ENCODE data around the gene HEYL.

Gene HEYL

DNA sequence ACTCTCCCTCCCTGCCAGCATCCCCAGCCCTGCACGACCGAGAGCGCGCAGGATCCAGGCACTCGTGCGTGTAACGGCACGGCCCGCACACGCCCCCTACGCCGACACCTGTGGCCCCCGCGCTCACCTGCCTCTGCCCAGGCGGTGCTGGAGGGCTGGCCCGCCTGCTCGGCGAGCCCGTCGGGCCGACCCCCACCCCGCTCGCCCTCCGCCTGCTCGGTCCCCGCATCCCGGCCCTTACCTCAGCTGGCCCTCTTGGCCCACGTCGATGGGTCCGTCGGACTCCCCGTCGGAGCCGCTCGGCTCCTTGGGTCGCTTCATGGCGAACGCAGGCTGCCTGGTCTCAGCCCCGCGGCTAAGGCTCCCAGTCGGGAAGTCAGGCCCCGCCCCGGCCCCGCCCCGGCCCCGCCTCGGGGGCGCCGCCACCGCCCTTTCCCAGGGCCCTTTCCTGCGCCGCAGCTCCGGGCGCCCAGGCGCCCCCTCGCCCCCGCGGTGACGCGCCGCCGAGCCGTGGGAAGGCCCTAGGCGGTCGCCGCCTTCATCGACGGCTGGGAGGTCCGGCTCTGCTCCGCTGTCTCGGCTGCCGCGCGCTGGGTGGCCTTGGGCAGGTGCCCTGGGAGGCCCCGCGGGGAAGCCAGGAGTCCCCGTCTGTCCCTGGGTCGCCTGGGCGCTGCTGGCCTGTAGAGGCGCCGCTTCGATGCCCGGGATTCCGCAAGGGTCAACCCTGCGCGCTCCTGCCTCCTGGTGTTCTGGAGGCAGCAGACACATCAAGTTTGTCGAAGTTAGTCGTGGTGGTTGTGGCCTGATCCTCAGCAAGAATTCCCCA, at the start of gene HEYL:
TSS of gene HEYL (minus strand) at position 339 of the 826 bp plus-strand sequence. CDS start at position 321, 18 bp downstream.
- peak within 1 kb of the TSS in 14 of 21 experiments; percentile 0 to 74 (median 43) for H3K27ac ChIP-seq
- H3K4me3 ChIP-seq, result peak within 1 kb of the TSS; percentile 17 to 47 (median 37)

GRCh38 chr1:39689214-39689613, 49.8 kb upstream of the HEYL start:
- no peak overlapping the region for H3K4me3 ChIP-seq
- H3K27ac ChIP-seq, result no peak overlapping the region

DNA sequence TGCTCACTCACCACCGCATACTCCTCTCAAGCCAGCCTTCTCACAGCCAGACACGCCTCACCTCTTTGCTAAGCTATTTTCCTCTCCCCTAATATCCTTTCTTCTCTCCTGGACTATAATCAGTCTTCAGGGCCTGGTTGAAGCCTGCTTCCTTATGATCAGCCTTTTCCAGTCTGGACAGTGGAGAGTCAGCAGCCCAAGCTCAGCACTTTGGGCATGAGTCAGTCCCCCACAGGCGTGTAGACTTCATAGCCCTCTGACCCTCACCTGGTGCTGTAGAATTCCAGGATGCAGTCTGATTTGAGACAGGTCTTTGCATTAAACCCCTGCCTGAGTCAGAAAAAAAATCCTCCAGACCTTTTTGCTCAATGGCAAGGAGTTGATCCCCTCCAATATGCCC, 49.3 kb upstream of the HEYL start:
- Histone ChIP-seq H3K4me3 (no peak overlapping the region), H3K27ac (no peak overlapping the region)

- Histone ChIP-seq H3K4me3 (no peak overlapping the region), H3K27ac (no peak overlapping the region)
Observed at GRCh38 chr1:39687243-39687642, 47.8 kb upstream of the HEYL start.

GRCh38 chr1:39685071-39685470, 45.6 kb upstream of the HEYL start:
- H3K4me3 ChIP-seq, result no peak overlapping the region
- no peak overlapping the region for H3K27ac ChIP-seq

GRCh38 chr1:39684313-39684664, 44.8 kb upstream of the HEYL start:
- no peak overlapping the region for H3K4me3 ChIP-seq
- no peak overlapping the region for H3K27ac ChIP-seq

DNA sequence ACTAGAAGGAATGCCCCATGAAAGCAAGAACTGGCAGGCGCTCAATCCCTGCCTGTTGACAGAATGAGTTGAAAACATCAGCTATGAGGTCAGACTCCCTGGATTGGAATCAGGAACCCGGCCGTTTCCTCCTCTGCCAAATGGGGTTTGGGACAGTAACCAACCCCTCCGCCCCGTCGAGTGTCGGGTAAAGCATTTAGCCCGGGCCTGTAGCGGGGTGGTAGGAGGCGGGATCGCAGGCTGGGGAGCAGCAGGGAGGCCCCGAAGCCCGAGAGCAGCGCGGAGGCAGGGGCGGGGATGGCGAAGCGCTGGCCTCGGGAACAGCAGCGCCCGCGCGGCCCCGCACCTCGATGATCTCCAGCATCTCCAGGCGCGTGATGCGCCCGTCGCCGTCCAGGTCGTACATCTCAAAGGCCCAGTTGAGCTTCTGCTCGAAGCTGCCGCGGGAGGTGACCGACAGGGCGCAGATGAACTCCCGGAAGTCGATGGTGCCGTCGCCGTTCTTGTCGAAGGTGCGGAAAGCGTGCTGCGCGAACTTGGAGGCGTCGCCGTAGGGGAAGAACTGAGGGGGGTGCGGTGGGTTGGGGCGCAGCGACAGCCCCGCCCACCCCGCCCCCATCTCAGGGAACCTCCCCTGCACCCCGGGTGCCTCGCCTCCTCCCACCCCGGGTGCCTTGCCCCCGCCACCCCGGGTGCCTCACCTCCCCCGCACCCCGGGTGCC, 44.3 kb upstream of the HEYL start:
- peak overlapping the region in 1 of 7 experiments; percentile 14 for H3K4me3 ChIP-seq

DNA sequence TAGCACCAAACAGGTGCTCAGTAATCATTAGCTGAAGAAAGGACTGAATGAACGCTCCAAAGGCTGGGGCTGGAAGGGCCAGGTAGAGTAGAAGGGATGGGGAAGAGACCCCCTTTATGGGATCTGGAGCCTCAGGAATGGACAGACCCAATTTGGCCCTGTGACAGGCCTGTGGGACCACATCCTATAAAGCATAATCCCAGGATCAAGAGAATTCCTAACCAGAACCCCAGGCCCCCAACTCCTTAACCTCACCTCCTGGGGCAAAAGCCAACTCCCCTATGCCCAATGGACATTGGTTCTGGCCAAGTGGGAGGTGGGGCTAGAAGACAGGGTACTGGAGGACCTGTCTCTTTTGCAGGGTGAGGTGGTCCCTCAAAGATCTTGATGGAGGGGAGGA, 42.6 kb upstream of the HEYL start:
- H3K4me3 ChIP-seq, result no peak overlapping the region
- no peak overlapping the region for H3K27ac ChIP-seq

More for the DNA sequence above, 44.3 kb upstream of the HEYL start:
- no peak overlapping the region for H3K27ac ChIP-seq

- no peak overlapping the region for H3K27ac ChIP-seq
- no peak overlapping the region for H3K4me3 ChIP-seq
Observed at GRCh38 chr1:39681294-39681693, 41.9 kb upstream of the HEYL start.

DNA sequence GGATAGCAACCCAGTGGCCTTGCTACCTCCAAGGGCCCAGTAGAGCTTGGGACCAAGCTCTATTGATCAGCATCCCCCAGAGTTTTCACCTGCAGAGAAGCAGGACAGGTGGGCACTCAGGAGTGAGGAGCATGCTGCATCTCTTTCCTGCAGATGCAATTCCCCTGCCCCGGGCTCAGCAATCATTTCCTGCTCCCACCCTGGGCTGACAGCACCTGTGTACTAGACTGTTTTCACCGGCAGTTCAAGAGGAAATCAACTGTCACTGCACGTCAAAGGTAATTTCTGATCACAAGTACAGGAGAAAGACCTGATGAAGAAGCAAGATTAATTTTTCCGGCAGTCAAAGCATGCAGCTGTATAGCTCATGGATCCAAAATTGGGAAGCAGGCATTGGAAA, 41.3 kb upstream of the HEYL start:
- Histone ChIP-seq H3K27ac (no peak overlapping the region), H3K4me3 (no peak overlapping the region)

DNA sequence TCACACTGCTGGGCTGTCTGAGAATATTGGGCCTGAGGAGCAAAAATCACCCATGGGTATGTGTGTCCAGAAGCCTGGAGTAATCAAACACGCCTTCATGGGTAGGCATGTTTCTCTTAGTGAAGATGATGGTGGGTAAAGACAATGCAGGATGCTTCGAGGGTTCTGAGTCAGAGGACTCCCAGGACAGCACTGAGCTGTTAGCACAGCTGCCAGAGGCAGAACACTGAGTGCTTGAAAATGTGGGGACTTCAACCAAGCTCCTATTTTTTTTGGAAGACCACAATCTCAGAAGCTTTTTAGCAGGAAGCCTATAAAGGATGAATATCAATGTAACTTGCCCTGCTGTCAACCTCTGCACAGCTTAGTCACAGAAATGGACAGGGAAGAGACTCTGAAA, 40.4 kb upstream of the HEYL start:
- Histone ChIP-seq H3K4me3 (no peak overlapping the region), H3K27ac (no peak overlapping the region)

DNA sequence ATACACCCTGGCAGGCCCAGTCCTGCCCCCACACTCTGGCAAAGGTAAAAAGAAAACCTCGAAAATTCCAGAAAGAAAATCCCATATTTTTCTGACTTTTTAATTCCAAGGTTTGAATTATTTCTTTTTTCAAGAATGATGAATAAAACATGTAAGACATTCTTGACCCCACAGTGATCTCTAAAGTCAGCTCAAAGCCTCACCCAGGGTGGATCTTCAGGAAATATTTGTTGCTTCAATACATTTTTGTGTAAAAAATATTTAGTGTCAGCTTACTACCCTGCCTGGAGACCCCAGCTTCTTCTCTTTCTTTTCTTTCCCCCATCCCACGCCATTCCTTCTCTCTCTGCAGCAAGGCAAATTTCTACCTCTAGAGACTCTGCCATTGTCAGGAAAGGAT, 39.4 kb upstream of the HEYL start:
- Histone ChIP-seq H3K27ac (no peak overlapping the region), H3K4me3 (no peak overlapping the region)

DNA sequence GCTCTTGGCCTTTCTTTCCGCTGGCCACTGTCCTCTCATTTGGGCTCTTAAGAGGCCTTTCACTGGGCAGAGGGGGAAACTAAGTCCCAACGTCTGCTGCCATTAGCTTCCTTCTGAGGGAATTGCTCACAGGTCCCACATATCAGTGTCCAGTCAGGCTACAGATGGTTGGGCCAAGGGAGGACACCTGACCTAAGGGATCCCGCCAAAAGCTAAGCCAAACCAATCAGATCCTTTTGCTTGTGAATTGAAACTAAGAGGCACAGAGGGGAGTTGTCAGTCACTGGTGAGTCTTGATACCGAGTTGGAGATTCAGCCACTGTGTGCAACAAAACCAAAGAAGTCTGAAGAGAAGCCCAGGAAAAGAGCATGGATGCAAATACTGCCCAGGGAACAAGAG, 38.2 kb upstream of the HEYL start:
- Histone ChIP-seq H3K27ac (no peak overlapping the region), H3K4me3 (no peak overlapping the region)

GRCh38 chr1:39676948-39677548, 37.6 kb upstream of the HEYL start:
- no peak overlapping the region for H3K4me3 ChIP-seq
- no peak overlapping the region for H3K27ac ChIP-seq

DNA sequence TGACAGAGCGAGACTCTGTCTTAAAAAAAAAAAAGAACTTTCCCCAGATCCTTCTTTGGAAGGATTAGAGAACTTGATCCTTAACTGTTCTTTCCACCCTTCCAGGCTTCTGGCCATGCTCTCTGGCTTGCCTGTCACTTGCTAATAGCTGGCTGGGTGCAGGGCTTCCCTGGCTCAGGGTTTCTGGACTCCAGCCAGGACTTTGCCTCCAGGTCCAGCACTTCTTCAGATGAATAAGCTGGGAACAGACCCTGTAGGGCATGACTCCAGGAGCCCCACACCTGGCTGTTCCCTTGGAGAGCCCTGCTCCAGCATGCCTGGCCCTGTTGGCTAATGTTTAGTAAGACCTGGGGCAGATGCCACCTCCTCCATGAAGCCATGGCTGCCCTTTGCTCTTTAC, 35.8 kb upstream of the HEYL start:
- no peak overlapping the region for H3K4me3 ChIP-seq
- no peak overlapping the region for H3K27ac ChIP-seq

DNA sequence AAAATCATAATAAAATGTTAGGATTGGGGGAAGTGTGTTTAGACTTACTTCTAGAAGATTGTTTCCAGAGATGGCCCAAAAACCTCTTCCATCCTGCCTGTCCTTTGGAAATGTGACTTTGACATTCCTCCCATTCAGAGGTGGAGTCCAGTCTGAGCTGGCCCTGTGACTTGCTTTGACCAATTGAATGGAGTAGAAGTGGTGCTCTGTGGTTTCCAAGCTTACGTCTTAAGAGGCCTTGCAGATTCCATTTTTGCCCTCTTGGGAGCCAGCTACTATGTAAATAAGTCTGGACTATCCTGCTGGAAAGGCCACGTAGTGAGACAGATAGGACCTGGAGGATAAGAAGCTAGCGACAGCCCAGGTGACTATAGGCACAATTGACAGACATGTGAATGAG, 33.8 kb upstream of the HEYL start:
- Histone ChIP-seq H3K4me3 (no peak overlapping the region), H3K27ac (no peak overlapping the region)

GRCh38 chr1:39672551-39672947, 33.1 kb upstream of the HEYL start:
- Histone ChIP-seq H3K4me3 (peak overlapping the region in 1 of 7 experiments; percentile 16), H3K27ac (no peak overlapping the region)

DNA sequence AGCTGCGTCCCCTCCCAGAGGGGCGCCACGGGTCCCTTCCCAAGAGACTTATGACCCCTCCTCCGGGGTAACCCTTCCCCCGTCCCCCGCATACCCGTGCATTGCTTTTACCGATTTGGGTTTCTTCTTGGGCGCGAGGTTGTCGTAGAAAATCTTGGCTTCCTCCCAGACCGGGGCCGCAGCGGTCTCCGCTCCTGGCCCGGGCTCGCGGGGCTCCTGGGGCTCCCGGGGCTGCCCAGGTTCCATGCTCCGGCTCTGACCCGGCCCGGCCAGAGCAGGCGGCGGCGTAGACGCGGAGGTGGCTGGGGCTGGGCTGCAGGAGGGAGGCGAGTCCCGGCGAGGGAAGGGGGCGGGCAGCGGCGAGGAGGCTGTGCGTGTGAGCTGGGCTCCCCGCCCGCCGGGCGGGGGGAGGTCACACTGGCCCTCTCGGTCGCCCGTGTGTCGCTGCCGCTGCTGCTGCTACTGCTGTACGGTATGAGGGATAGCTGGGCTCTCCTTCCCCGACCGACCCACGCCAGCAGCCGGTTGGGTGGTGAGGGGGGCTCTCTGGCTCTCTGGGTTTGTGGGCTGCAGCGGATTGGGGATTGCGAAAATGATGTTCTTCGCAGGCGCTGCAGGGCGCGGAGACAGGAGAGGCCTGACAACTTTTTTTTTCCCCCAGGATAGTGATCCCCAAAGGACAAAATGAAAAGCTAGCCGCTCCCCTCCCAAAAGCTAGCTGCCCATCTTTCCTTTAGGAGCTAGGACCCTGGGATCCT, 32.5 kb upstream of the HEYL start, which contains the start of gene NT5C1A:
TSS of gene NT5C1A (minus strand) at position 315 of the 758 bp plus-strand sequence. CDS start at position 246, 69 bp downstream.
- Histone ChIP-seq H3K27ac (no peak within 1 kb of the TSS), H3K4me3 (peak within 1 kb of the TSS; percentile 5 to 38 (median 23))

GRCh38 chr1:39671433-39671792, 32.0 kb upstream of the HEYL start:
- Histone ChIP-seq H3K27ac (no peak overlapping the region), H3K4me3 (peak overlapping the region in 6 of 7 experiments; percentile 5 to 38 (median 22))

- no peak overlapping the region for H3K27ac ChIP-seq
- no peak overlapping the region for H3K4me3 ChIP-seq
Observed at GRCh38 chr1:39670689-39671088, 31.2 kb upstream of the HEYL start.
